Activated naive CD8-positive, alpha-beta T cell (primary cell): ENCODE measurements around the gene DLG2.
"Not testable (repeated sequence)": the region's sequence is repeated elsewhere in the genome, so short reads cannot be mapped to it uniquely, and the experiment has no call there.

Experiments
- H3K27ac Mint-ChIP-seq: one replicate; pipeline ENCODE4 v1.8.0; 2021; ENCODE audit warnings: mixed read lengths
- H3K27me3 Mint-ChIP-seq: one replicate; pipeline ENCODE4 v1.8.0; 2021; ENCODE audit warnings: mixed read lengths
- H3K36me3 Mint-ChIP-seq: one replicate; pipeline ENCODE4 v1.8.0; 2021; ENCODE audit warnings: mixed read lengths
- H3K4me1 Mint-ChIP-seq: one replicate; pipeline ENCODE4 v1.8.0; 2021; ENCODE audit warnings: low read depth, mixed read lengths
- H3K4me3 Mint-ChIP-seq: one replicate; pipeline ENCODE4 v1.8.0; 2021; ENCODE audit warnings: mild to moderate bottlenecking, mixed read lengths
- H3K9me3 Mint-ChIP-seq: one replicate; pipeline ENCODE4 v1.8.0; 2021; ENCODE audit warnings: low read depth, mixed read lengths

Gene DLG2

GRCh38 chr11:83601201-83601913 is 2025.8 kb downstream of the DLG2 start:
- H3K9me3 Mint-ChIP-seq = no peaks in the 10 kb centered on the region
- no peaks in the 10 kb centered on the region for H3K4me1 Mint-ChIP-seq
- H3K27ac Mint-ChIP-seq = no peak overlapping the region
- no peak overlapping the region for H3K4me3 Mint-ChIP-seq
- no peaks in the 10 kb centered on the region for H3K27me3 Mint-ChIP-seq
- no peaks in the 10 kb centered on the region for H3K36me3 Mint-ChIP-seq

DNA sequence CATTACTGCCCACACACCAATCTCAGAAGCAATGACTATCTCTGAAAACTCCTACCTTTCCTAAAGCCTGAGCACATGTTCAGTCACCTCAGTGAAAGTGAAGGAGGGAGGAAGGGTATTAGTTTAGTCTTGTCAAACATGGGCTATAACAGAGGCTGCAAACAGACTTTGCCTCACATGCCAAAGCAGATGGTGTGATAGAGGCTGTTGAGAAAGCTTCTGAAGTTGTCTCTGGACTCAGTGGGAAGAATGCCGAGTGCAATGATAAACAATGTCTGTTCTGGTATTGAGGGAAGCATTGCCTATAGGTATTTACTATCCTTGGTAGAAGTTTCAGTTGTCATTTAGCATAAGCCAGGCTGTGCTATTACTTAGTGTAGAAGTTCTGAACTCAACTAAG is 2026.5 kb downstream of the DLG2 start:
- H3K9me3 Mint-ChIP-seq = no peaks in the 10 kb centered on the region
- H3K27me3 Mint-ChIP-seq = no peaks in the 10 kb centered on the region
- H3K36me3 Mint-ChIP-seq = no peaks in the 10 kb centered on the region

DNA sequence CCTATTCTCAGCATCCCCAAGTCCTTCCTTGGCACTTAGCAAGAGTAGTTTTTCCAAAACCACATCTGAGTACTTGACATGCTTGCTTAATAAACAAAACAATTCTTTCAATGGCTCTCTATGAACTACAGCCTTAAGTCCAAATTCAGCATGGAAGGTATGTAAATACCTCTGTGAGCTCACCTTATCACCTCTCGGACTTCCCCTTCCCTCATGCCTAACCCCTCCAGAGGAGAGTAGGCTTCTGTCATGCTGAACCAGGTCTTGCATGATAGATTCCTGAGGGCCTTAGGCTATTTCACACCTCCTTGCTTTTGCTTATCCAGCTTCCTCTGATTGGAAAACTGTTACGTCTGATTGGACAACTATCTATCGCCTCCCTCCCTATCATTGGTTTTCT is 2028.1 kb downstream of the DLG2 start:
- Mint-ChIP-seq H3K27me3 (no peaks in the 10 kb centered on the region), H3K4me1 (no peaks in the 10 kb centered on the region), H3K27ac (no peak overlapping the region), H3K9me3 (no peaks in the 10 kb centered on the region), H3K4me3 (no peak overlapping the region), H3K36me3 (no peaks in the 10 kb centered on the region)

More for the DNA sequence above, 2026.5 kb downstream of the DLG2 start:
- no peak overlapping the region for H3K27ac Mint-ChIP-seq
- H3K4me3 Mint-ChIP-seq = no peak overlapping the region
- no peaks in the 10 kb centered on the region for H3K4me1 Mint-ChIP-seq

GRCh38 chr11:83587797-83588196 is 2039.3 kb downstream of the DLG2 start:
- not testable (repeated sequence) for H3K4me1 Mint-ChIP-seq, H3K36me3 Mint-ChIP-seq, H3K27me3 Mint-ChIP-seq, H3K9me3 Mint-ChIP-seq, H3K27ac Mint-ChIP-seq, H3K4me3 Mint-ChIP-seq

DNA sequence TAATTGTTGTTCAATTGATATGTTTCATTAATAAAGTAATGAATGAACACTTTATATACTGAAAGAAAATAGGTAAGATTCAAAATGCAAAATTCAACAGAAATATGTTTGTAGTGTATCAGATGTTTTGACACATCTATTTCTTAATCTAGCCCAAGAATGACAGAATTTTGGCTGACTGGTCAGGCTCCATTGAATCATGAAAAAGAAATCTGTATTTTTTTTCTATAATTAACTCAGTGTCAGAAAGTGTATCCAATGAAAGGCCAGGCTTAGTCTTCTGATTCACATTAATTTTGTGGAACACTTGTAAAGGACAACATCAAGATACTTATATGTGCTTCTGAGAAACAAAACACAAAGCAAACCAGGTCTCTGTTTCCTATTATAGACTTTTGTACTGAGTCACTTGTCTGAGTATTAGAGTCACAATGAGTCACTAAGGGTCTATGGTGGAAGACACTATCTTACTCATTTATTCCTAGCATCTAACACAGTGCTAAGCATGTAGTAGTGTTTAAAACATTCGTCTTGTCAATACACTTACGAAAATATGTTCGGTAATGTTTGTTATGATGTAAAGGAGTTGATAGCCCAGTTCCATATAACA is 2043.3 kb downstream of the DLG2 start:
- Mint-ChIP-seq H3K9me3 (no peaks in the 10 kb centered on the region), H3K4me1 (no peaks in the 10 kb centered on the region), H3K27me3 (peaks cover 7% of the 10 kb centered on the region), H3K36me3 (no peaks in the 10 kb centered on the region), H3K27ac (no peak overlapping the region), H3K4me3 (no peak overlapping the region)

DNA sequence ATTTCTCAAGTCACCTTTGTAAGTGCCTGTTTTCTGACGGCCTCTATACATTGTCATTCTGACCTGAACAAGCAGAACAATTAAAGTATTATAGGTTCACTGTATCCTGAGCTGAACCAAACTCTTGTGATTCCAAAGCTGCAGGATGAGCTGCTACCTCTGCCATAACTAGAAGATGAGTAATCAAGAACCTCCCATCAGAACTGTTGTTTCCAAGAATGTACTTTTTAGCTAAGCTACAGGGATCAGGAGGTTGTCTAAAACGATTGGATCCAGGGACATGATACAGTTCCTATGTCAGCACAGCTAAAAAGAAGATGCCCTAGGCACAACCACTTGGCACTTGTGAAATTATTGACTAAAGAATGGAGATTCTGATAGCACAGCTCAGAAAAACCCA is 2052.6 kb downstream of the DLG2 start:
- Mint-ChIP-seq H3K36me3 (no peaks in the 10 kb centered on the region), H3K27ac (no peak overlapping the region), H3K27me3 (peaks cover 3% of the 10 kb centered on the region), H3K9me3 (no peaks in the 10 kb centered on the region), H3K4me3 (no peak overlapping the region), H3K4me1 (no peaks in the 10 kb centered on the region)

- H3K36me3 Mint-ChIP-seq = no peaks in the 10 kb centered on the region
- H3K4me1 Mint-ChIP-seq = no peaks in the 10 kb centered on the region
These were observed 2054.3 kb downstream of the DLG2 start for GRCh38 chr11:83572581-83573496.

GRCh38 chr11:83571302-83571701 is 2055.8 kb downstream of the DLG2 start:
- H3K9me3 Mint-ChIP-seq = no peaks in the 10 kb centered on the region
- H3K4me3 Mint-ChIP-seq = no peak overlapping the region
- no peaks in the 10 kb centered on the region for H3K4me1 Mint-ChIP-seq
- H3K27me3 Mint-ChIP-seq = peaks cover 7% of the 10 kb centered on the region
- no peak overlapping the region for H3K27ac Mint-ChIP-seq
- no peaks in the 10 kb centered on the region for H3K36me3 Mint-ChIP-seq

More at GRCh38 chr11:83572581-83573496, 2054.3 kb downstream of the DLG2 start:
- no peak overlapping the region for H3K4me3 Mint-ChIP-seq
- no peaks in the 10 kb centered on the region for H3K9me3 Mint-ChIP-seq
- no peak overlapping the region for H3K27ac Mint-ChIP-seq
- H3K27me3 Mint-ChIP-seq = peaks cover 7% of the 10 kb centered on the region

- no peaks in the 10 kb centered on the region for H3K36me3 Mint-ChIP-seq
- H3K27me3 Mint-ChIP-seq = peaks cover 7% of the 10 kb centered on the region
- no peaks in the 10 kb centered on the region for H3K9me3 Mint-ChIP-seq
- H3K4me1 Mint-ChIP-seq = no peaks in the 10 kb centered on the region
- H3K27ac Mint-ChIP-seq = no peak overlapping the region
- H3K4me3 Mint-ChIP-seq = no peak overlapping the region
These were observed 2057.9 kb downstream of the DLG2 start for GRCh38 chr11:83569134-83569805.

DNA sequence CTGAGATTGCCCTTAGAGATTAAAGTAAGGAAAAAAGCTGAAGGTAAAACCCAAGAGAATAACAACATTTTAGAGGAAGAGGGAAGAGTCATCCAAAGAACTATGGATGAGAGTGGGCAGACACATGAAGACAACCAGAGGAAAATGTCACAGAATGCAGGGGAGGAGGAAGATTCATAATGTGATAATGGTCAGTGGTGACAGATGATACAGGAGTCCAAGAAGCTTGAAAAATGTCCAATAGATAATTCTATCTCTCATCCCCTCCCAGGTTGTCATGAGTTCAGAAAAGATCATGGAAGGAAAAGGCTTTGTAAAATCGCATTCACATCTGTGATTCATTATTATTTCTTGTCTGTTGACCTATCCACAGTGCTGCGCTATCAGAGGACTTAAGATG is 2058.6 kb downstream of the DLG2 start:
- H3K36me3 Mint-ChIP-seq = no peaks in the 10 kb centered on the region
- peaks cover 5% of the 10 kb centered on the region for H3K27me3 Mint-ChIP-seq
- H3K9me3 Mint-ChIP-seq = no peaks in the 10 kb centered on the region
- H3K27ac Mint-ChIP-seq = no peak overlapping the region
- no peaks in the 10 kb centered on the region for H3K4me1 Mint-ChIP-seq
- no peak overlapping the region for H3K4me3 Mint-ChIP-seq

DNA sequence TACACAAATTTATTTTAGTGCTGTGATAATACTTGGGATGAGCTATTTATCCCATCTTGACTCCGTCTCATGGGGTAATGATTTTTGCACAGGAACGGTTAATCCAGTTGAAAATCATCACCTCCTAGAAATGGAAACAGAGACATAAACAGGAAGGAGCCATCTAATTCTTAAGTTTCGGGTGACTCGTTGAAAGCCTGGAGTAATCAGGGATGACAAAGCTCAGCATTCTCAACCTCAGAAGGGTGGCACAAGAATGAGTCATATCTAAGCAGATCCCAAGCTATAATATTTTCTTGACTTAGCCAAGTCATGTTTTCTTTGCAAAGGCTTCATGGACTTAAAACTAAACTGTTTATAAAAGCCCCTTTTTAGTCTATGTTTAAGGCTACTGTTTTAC is 2060.2 kb downstream of the DLG2 start:
- H3K4me1 Mint-ChIP-seq = no peaks in the 10 kb centered on the region
- H3K27me3 Mint-ChIP-seq = peaks cover 7% of the 10 kb centered on the region
- no peak overlapping the region for H3K4me3 Mint-ChIP-seq
- H3K9me3 Mint-ChIP-seq = no peaks in the 10 kb centered on the region
- no peak overlapping the region for H3K27ac Mint-ChIP-seq
- H3K36me3 Mint-ChIP-seq = no peaks in the 10 kb centered on the region

- Mint-ChIP-seq H3K36me3 (no peaks in the 10 kb centered on the region), H3K4me3 (no peak overlapping the region), H3K27ac (no peak overlapping the region)
These were observed 2062.3 kb downstream of the DLG2 start for GRCh38 chr11:83564870-83565269.

GRCh38 chr11:83558281-83558680 is 2068.9 kb downstream of the DLG2 start:
- Mint-ChIP-seq H3K27me3 (peaks cover 4% of the 10 kb centered on the region), H3K4me1 (no peaks in the 10 kb centered on the region), H3K36me3 (no peaks in the 10 kb centered on the region), H3K4me3 (no peak overlapping the region), H3K27ac (no peak overlapping the region), H3K9me3 (no peaks in the 10 kb centered on the region)

More at GRCh38 chr11:83564870-83565269, 2062.3 kb downstream of the DLG2 start:
- H3K4me1 Mint-ChIP-seq = no peaks in the 10 kb centered on the region
- peaks cover 7% of the 10 kb centered on the region for H3K27me3 Mint-ChIP-seq
- no peaks in the 10 kb centered on the region for H3K9me3 Mint-ChIP-seq

DNA sequence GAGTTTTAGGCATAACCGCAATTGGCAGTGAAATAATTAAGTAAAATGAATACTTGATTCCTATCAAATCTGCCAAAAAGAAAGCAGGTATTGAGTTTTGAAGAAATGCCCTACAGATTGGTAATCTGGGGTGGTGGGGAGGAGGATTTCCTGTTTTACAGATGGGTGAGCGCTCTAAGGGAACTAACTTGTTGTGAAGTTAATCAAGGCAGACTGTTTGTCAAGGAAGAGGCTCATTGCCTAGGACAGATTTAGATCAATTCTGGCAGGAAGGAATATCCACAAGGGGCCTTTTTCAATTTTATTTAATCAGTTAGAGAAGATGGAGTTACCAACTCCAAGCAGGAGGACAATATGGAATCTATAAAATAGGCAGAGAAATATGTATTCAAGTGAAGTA is 2069.5 kb downstream of the DLG2 start:
- no peak overlapping the region for H3K27ac Mint-ChIP-seq
- H3K36me3 Mint-ChIP-seq = no peaks in the 10 kb centered on the region
- no peak overlapping the region for H3K4me3 Mint-ChIP-seq
- H3K27me3 Mint-ChIP-seq = peaks cover 4% of the 10 kb centered on the region
- H3K4me1 Mint-ChIP-seq = no peaks in the 10 kb centered on the region
- no peaks in the 10 kb centered on the region for H3K9me3 Mint-ChIP-seq

DNA sequence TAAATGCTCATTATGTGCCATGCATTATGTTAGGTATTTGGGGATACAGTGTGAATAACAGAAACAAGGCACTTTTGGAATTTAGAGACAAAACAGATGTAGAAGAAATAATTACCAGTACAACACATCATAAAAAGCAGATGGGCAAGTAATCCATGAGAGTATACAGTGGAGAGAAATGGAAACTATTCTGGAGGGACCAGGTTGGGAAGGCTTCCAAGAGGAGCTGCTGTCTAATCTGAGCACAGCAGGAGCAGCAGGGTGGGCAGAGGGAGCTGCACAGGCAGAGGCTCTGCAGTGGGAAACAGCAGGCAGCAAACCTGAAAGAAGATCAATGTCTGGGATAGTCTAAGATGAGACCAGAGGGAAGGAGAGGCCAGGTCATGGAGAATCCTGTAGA is 2072.3 kb downstream of the DLG2 start:
- Mint-ChIP-seq H3K4me3 (no peak overlapping the region), H3K4me1 (no peaks in the 10 kb centered on the region), H3K27ac (no peak overlapping the region), H3K36me3 (no peaks in the 10 kb centered on the region), H3K27me3 (peaks cover 2% of the 10 kb centered on the region), H3K9me3 (no peaks in the 10 kb centered on the region)
